Right lobe of liver (tissue), 6 donors: Measurements from ENCODE around the gene XPA. TPM values are rescaled to one million over a fixed set of nuclear protein-coding genes. Genes with fewer than 3 reads are reported as not detected.

Source experiments
- ATAC-seq, 4 donors: fragments of 200-7000 bp; cut with Tn5 transposase; one replicate each; pipeline ENCODE4 v1.9.1; 2020; ENCODE audit warnings: mild to moderate bottlenecking in 4 of 4, moderate library complexity in 4 of 4
- DNase-seq, 3 donors: peaks; one replicate each; pipeline ENCODE4 v3.0.0-alpha.2; 2020
- H3K27ac ChIP-seq, 3 donors: fragments of 200-600 bp; one replicate each; pipeline ENCODE4 v1.8.0; 2022
- H3K27me3 ChIP-seq, 2 donors: fragments of 200-600 bp; one replicate each; pipeline ENCODE4 v1.8.0; 2022
- H3K36me3 ChIP-seq, 4 donors: fragments of 200-600 bp; sonication (generic) in 1 of 4; one replicate each; pipeline versions ENCODE4 v1.5.1 to v1.8.0; 2017 to 2022; ENCODE audit warnings: control low read depth in 1 of 4
- H3K4me1 ChIP-seq, 4 donors: fragments of 200-600 bp; sonication (generic) in 1 of 4; one replicate each; pipeline versions ENCODE4 v1.5.1 to v1.8.0; 2017 to 2022; ENCODE audit warnings: control low read depth in 1 of 4
- H3K4me3 ChIP-seq, 3 donors: fragments of 200-600 bp; one replicate each; pipeline ENCODE4 v1.8.0; 2022
- H3K9me3 ChIP-seq, 4 donors: fragments of 200-600 bp; sonication (generic) in 1 of 4; one replicate each; pipeline versions ENCODE4 v1.5.1 to v1.8.0; 2017 to 2022; ENCODE audit warnings: control low read depth in 1 of 4
- CTCF ChIP-seq, 4 donors: fragments of 200-600 bp in 3 of 4; fragments of 450-650 bp in 1 of 4; IDR thresholded peaks; one replicate each; pipeline versions ENCODE4 v1.5.1 to v1.8.0; 2016 to 2022; ENCODE audit warnings: antibody characterized with exemption in 4 of 4, mild to moderate bottlenecking in 2 of 4
- POLR2A ChIP-seq: fragments of 450-650 bp; IDR thresholded peaks from one replicate; pipeline ENCODE4 v1.6.1; 2017; ENCODE audit warnings: antibody characterized with exemption, mild to moderate bottlenecking
- WGBS: methylation state at CpG from one replicate; pipeline ENCODE4 v1.1.6; 2018; ENCODE audit warnings: low coverage, low lambda C conversion rate; ENCODE audit not compliant: insufficient coverage; ENCODE audit errors: missing lambda C conversion rate; 5-methylcytosine and 5-hydroxymethylcytosine counted together
- intact Hi-C, 2 donors: fragments of 100-400 bp; cut with DNase I; formaldehyde crosslinking; loops; one replicate each; pipeline versions ENCODE4 v1.11.2 to v1.14.1; 2022
- total RNA-seq, 6 experiments: library from RNA; depleted of rRNA in 2 of 6; stranded (reverse); fragments of >200 nt in 2 of 6; fragmentation: NEBNext Ultra II Directional in 3 of 6; extraction: Animal tissue kit (Norgen Biotek cat#: 25700) in 3 of 6; gene quantifications; one replicate each; pipeline versions ENCODE4 v1.1.0 to v1.2.4, GENCODE V29; 2016 to 2023
- donor health status: DM: no; HTN: yes; CAD: no.
- donor health status: DM: no; HTN: no; CAD: no.
- donor health status: DM: no; HTN: no; CAD: no.
- donor health status: DM: no; HTN: yes; CAD: no.
- donor health status: DM: no; HTN: yes; CAD: no.

Gene XPA
- total RNA-seq, 6 experiments from 2014 or later = 4.4 to 9.0 (median 6.7) TPM

GRCh38 chr9:97726716-97727115, 29.6 kb upstream of the XPA start:
- no peaks in the 10 kb centered on the region for H3K36me3 ChIP-seq
- H3K4me1 ChIP-seq = no peaks in the 10 kb centered on the region
- no peak overlapping the region for H3K27ac ChIP-seq
- 58% methylated on average over 2 of the region's 5 CpGs for WGBS
- no peak for DNase-seq
- H3K27me3 ChIP-seq = no peaks in the 10 kb centered on the region
- intact Hi-C loops = no loop called here
- no peak overlapping the region for H3K4me3 ChIP-seq
- no peak for ATAC-seq
- TF ChIP-seq CTCF (IDR thresholded peaks at IDR 0.05) (no peak), POLR2A (no peak)
- H3K9me3 ChIP-seq = no peaks in the 10 kb centered on the region

GRCh38 chr9:97723819-97724218, 26.7 kb upstream of the XPA start:
- intact Hi-C loops = no loop called here
- 44% methylated on average over 1 of the region's 2 CpGs for WGBS

GRCh38 chr9:97722331-97722730, 25.2 kb upstream of the XPA start:
- TF ChIP-seq CTCF (IDR thresholded peaks at IDR 0.05) (no peak), POLR2A (no peak)
- WGBS = 49% methylated on average over 2 of the region's 2 CpGs
- no peaks in the 10 kb centered on the region for H3K9me3 ChIP-seq
- H3K4me3 ChIP-seq = no peak overlapping the region
- intact Hi-C loops = no loop called here
- no peaks in the 10 kb centered on the region for H3K36me3 ChIP-seq
- DNase-seq (no peak), ATAC-seq (no peak)
- H3K27me3 ChIP-seq = no peaks in the 10 kb centered on the region
- H3K4me1 ChIP-seq = no peaks in the 10 kb centered on the region
- no peak overlapping the region for H3K27ac ChIP-seq

More at GRCh38 chr9:97723819-97724218, 26.7 kb upstream of the XPA start:
- no peak for TF ChIP-seq CTCF (IDR thresholded peaks at IDR 0.05)
- no peak for TF ChIP-seq POLR2A
- Histone ChIP-seq H3K27me3 (no peaks in the 10 kb centered on the region), H3K4me3 (no peak overlapping the region), H3K27ac (no peak overlapping the region), H3K36me3 (no peaks in the 10 kb centered on the region), H3K9me3 (no peaks in the 10 kb centered on the region), H3K4me1 (no peaks in the 10 kb centered on the region)
- ATAC-seq = no peak
- DNase-seq = no peak

GRCh38 chr9:97721396-97721795, 24.3 kb upstream of the XPA start:
- no peak for TF ChIP-seq CTCF (IDR thresholded peaks at IDR 0.05)
- ATAC-seq (no peak), DNase-seq (no peak)
- H3K4me1 ChIP-seq = no peaks in the 10 kb centered on the region
- no peak overlapping the region for H3K4me3 ChIP-seq
- H3K9me3 ChIP-seq = no peaks in the 10 kb centered on the region
- WGBS = 94% methylated on average over 2 of the region's 2 CpGs
- no peaks in the 10 kb centered on the region for H3K27me3 ChIP-seq
- H3K27ac ChIP-seq = no peak overlapping the region
- no peaks in the 10 kb centered on the region for H3K36me3 ChIP-seq
- intact Hi-C loops = no loop called here

- TF ChIP-seq POLR2A = no peak
- no peak for TF ChIP-seq CTCF (IDR thresholded peaks at IDR 0.05)
Measured at GRCh38 chr9:97717866-97718265, 20.7 kb upstream of the XPA start.

More at GRCh38 chr9:97717866-97718265, 20.7 kb upstream of the XPA start:
- WGBS = 66% methylated on average over 3 of the region's 3 CpGs
- ATAC-seq = no peak
- Histone ChIP-seq H3K36me3 (no peaks in the 10 kb centered on the region), H3K27me3 (no peaks in the 10 kb centered on the region), H3K27ac (no peak overlapping the region), H3K9me3 (no peaks in the 10 kb centered on the region), H3K4me1 (no peaks in the 10 kb centered on the region), H3K4me3 (no peak overlapping the region)
- DNase-seq = no peak
- intact Hi-C loops = loop anchor here in 1 of 2 donors (10.0 kb wide), 1 partner anchor 177 kb away; no protein-coding TSS in a partner anchor
